ENCODE data around the gene CCDC40. TPM values are rescaled to one million over a fixed set of nuclear protein-coding genes. Genes with fewer than 3 reads are reported as not detected.

The CCDC40 gene
- total RNA-seq, 1 experiment from 2014 or later = 3.8 TPM

- Histone ChIP-seq H3K4me3 (ENCODE audit: insufficient read depth, low read depth, low read length) (no peak overlapping the region), H3K27me3 (ENCODE audit: control insufficient read depth, insufficient read depth, low read length) (no peaks in the 10 kb centered on the region), H3K36me3 (replicated peaks; ENCODE audit: control insufficient read depth, insufficient read depth, low read length) (no peaks in the 10 kb centered on the region)
- DNase-seq = no peak
These were observed 72.7 kb downstream of the CCDC40 start for GRCh38 chr17:80109066-80109660.

GRCh38 chr17:80109713-80110446 is 73.4 kb downstream of the CCDC40 start:
- H3K27me3 ChIP-seq (ENCODE audit: control insufficient read depth, insufficient read depth, low read length) = no peaks in the 10 kb centered on the region
- peak; percentile 58 for DNase-seq
- no peak overlapping the region for H3K4me3 ChIP-seq (ENCODE audit: insufficient read depth, low read depth, low read length)
- H3K36me3 ChIP-seq (replicated peaks; ENCODE audit: control insufficient read depth, insufficient read depth, low read length) = no peaks in the 10 kb centered on the region

GRCh38 chr17:80110447-80110812 is 74.0 kb downstream of the CCDC40 start:
- Histone ChIP-seq H3K27me3 (ENCODE audit: control insufficient read depth, insufficient read depth, low read length) (no peaks in the 10 kb centered on the region), H3K36me3 (replicated peaks; ENCODE audit: control insufficient read depth, insufficient read depth, low read length) (no peaks in the 10 kb centered on the region), H3K4me3 (ENCODE audit: insufficient read depth, low read depth, low read length) (no peak overlapping the region)
- DNase-seq = no peak

- peak; percentile 44 for DNase-seq
- H3K27me3 ChIP-seq (ENCODE audit: control insufficient read depth, insufficient read depth, low read length) = no peaks in the 10 kb centered on the region
- no peak overlapping the region for H3K4me3 ChIP-seq (ENCODE audit: insufficient read depth, low read depth, low read length)
- H3K36me3 ChIP-seq (replicated peaks; ENCODE audit: control insufficient read depth, insufficient read depth, low read length) = no peaks in the 10 kb centered on the region
These were observed 74.7 kb downstream of the CCDC40 start for GRCh38 chr17:80110927-80111701.

GRCh38 chr17:80111702-80112470 is 75.4 kb downstream of the CCDC40 start:
- Histone ChIP-seq H3K36me3 (replicated peaks; ENCODE audit: control insufficient read depth, insufficient read depth, low read length) (no peaks in the 10 kb centered on the region), H3K4me3 (ENCODE audit: insufficient read depth, low read depth, low read length) (no peak overlapping the region), H3K27me3 (ENCODE audit: control insufficient read depth, insufficient read depth, low read length) (no peaks in the 10 kb centered on the region)
- peak; percentile 88 for DNase-seq

- Histone ChIP-seq H3K4me3 (ENCODE audit: insufficient read depth, low read depth, low read length) (no peak overlapping the region), H3K27me3 (ENCODE audit: control insufficient read depth, insufficient read depth, low read length) (no peaks in the 10 kb centered on the region), H3K36me3 (replicated peaks; ENCODE audit: control insufficient read depth, insufficient read depth, low read length) (no peaks in the 10 kb centered on the region)
- peak; percentile 67 for DNase-seq
These were observed 76.1 kb downstream of the CCDC40 start for GRCh38 chr17:80112471-80113032.

- no peaks in the 10 kb centered on the region for H3K36me3 ChIP-seq (replicated peaks; ENCODE audit: control insufficient read depth, insufficient read depth, low read length)
- no peak overlapping the region for H3K4me3 ChIP-seq (ENCODE audit: insufficient read depth, low read depth, low read length)
- peak; percentile 81 for DNase-seq
- no peaks in the 10 kb centered on the region for H3K27me3 ChIP-seq (ENCODE audit: control insufficient read depth, insufficient read depth, low read length)
These were observed 76.6 kb downstream of the CCDC40 start for GRCh38 chr17:80113033-80113484.

- no peaks in the 10 kb centered on the region; the same call in 1 of the 2 replicates for H3K36me3 ChIP-seq (replicated peaks; ENCODE audit: control insufficient read depth, insufficient read depth, low read length)
- no peaks in the 10 kb centered on the region for H3K27me3 ChIP-seq (ENCODE audit: control insufficient read depth, insufficient read depth, low read length)
- DNase-seq = no peak
- H3K4me3 ChIP-seq (ENCODE audit: insufficient read depth, low read depth, low read length) = no peak overlapping the region
These were observed 78.3 kb downstream of the CCDC40 start for GRCh38 chr17:80114758-80115157.

GRCh38 chr17:80115159-80115558 is 78.7 kb downstream of the CCDC40 start:
- no peak for DNase-seq
- H3K36me3 ChIP-seq (replicated peaks; ENCODE audit: control insufficient read depth, insufficient read depth, low read length) = no peaks in the 10 kb centered on the region; the same call in 1 of the 2 replicates
- no peaks in the 10 kb centered on the region for H3K27me3 ChIP-seq (ENCODE audit: control insufficient read depth, insufficient read depth, low read length)
- no peak overlapping the region for H3K4me3 ChIP-seq (ENCODE audit: insufficient read depth, low read depth, low read length)

- Histone ChIP-seq H3K27me3 (ENCODE audit: control insufficient read depth, insufficient read depth, low read length) (no peaks in the 10 kb centered on the region), H3K36me3 (replicated peaks; ENCODE audit: control insufficient read depth, insufficient read depth, low read length) (no peaks in the 10 kb centered on the region; the same call in 1 of the 2 replicates), H3K4me3 (ENCODE audit: insufficient read depth, low read depth, low read length) (no peak overlapping the region)
- DNase-seq = no peak
These were observed 80.0 kb downstream of the CCDC40 start for GRCh38 chr17:80116276-80116920.

- Histone ChIP-seq H3K27me3 (ENCODE audit: control insufficient read depth, insufficient read depth, low read length) (no peaks in the 10 kb centered on the region), H3K4me3 (ENCODE audit: insufficient read depth, low read depth, low read length) (no peak overlapping the region), H3K36me3 (replicated peaks; ENCODE audit: control insufficient read depth, insufficient read depth, low read length) (no peaks in the 10 kb centered on the region; the same call in 1 of the 2 replicates)
- peak; percentile 32 for DNase-seq
These were observed 80.5 kb downstream of the CCDC40 start for GRCh38 chr17:80116921-80117380.

- DNase-seq = peak; percentile 51
- H3K4me3 ChIP-seq (ENCODE audit: insufficient read depth, low read depth, low read length) = no peak overlapping the region
- H3K27me3 ChIP-seq (ENCODE audit: control insufficient read depth, insufficient read depth, low read length) = no peaks in the 10 kb centered on the region
These were observed 81.3 kb downstream of the CCDC40 start for GRCh38 chr17:80117491-80118401.

More at GRCh38 chr17:80117491-80118401, 81.3 kb downstream of the CCDC40 start:
- H3K36me3 ChIP-seq (replicated peaks; ENCODE audit: control insufficient read depth, insufficient read depth, low read length) = no peaks in the 10 kb centered on the region; the same call in 1 of the 2 replicates

All from H7 (cell line).